KOPT-K1 (cell line): ENCODE measurements around the gene KRTAP5-7.
"Not testable (repeated sequence)": the region's sequence is repeated elsewhere in the genome, so short reads cannot be mapped to it uniquely, and the experiment has no call there.

Experiments
- H3K27ac ChIP-seq: fragments of 200-600 bp; sonication (generic); 2 replicates; pipeline ENCODE4 v1.5.1; 2016; ENCODE audit warnings: antibody characterized with exemption, mild to moderate bottlenecking, low read depth, low read length; ENCODE audit not compliant: poor library complexity, severe bottlenecking
- H3K36me3 ChIP-seq: fragments of 200-600 bp; sonication (generic); 2 replicates; pipeline ENCODE4 v1.5.1; 2017; ENCODE audit warnings: antibody characterized with exemption, mild to moderate bottlenecking, low read length, moderate library complexity; ENCODE audit not compliant: insufficient read depth
- H3K9me3 ChIP-seq: fragments of 200-600 bp; sonication (generic); 2 replicates; pipeline ENCODE4 v1.5.1; 2017; ENCODE audit warnings: antibody characterized with exemption, low read length, mild to moderate bottlenecking; ENCODE audit not compliant: insufficient read depth, poor library complexity, severe bottlenecking

Gene KRTAP5-7

DNA sequence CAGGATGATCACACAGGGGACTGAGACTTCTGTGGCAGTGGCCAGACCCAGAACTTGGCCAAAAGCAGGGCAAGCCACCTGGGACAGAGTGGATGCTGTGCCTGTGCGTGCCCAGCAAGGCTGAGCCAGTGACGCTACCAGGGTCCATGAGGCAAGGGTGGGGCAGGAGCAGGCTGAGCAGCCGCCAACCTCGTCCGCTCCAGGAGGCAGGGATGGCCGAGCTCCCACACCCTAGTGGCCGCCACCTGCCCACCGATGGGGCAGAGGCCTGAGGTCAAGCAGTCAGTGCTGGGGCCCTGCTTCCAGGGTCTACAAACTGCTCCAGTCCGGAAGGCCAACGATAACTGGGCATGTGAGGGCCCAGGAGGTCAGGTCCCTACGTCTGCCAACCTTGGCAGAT lies 28.4 kb downstream of the KRTAP5-7 start:
- Histone ChIP-seq H3K36me3 (no peaks in the 10 kb centered on the region), H3K9me3 (no peaks in the 10 kb centered on the region), H3K27ac (no peak overlapping the region)

DNA sequence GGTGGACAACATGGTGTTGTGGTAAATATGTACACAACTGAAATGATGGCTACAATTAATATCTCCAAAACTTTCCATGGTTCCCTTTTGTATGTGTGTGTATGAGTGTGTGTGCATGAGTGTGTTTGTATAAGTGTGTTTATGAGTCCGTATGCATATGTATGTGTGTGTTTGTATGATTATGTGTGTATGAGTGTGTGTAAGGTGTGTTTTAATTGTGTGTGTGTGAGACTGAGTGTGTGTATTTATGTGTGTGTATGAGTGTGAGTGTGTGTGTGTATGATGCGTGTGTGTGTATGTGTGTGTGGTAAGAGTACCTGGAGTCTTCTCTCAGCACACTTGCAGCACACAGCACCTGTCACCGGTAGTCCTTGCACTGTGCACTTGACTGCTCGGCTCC lies 29.0 kb downstream of the KRTAP5-7 start:
- H3K36me3 ChIP-seq: no peaks in the 10 kb centered on the region
- no peaks in the 10 kb centered on the region for H3K9me3 ChIP-seq
- no peak overlapping the region for H3K27ac ChIP-seq

DNA sequence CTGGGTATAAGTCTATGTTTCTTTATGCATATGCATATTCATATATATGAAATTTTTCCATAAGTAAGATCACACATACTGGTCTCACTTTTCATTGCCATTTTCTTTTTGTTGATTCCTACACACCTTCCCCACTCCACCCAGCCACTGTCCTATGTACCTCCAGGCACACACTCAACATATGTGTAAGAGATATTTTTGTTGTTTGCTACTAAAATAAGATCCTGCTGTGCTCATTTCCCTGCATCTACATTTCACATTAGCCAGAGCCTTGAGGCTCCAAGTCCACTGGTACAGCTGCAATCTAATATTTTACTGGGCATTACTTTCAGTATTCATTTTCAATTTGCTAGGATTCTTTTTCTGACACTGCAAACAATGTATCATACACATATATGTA lies 30.2 kb downstream of the KRTAP5-7 start:
- no peak overlapping the region for H3K27ac ChIP-seq
- H3K36me3 ChIP-seq: no peaks in the 10 kb centered on the region
- H3K9me3 ChIP-seq: no peaks in the 10 kb centered on the region

DNA sequence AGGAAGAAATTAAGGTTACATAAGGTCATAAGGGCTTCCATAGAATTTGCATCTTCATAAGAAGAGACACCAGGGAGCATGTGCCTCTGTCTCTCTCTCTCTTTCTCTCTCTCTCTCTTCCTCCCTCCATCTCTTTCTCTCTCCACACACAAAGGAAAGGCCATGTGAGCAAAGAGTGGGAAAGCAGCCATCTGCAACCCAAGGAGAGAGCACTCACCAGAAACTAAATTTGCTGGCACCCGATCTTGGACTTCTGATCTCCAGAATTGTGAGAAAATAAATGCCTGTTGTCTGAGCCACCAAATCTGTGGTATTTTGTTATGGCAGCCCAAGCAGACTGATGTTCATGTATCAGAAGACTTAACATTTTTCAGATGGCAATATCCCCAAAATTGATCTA lies 31.9 kb downstream of the KRTAP5-7 start:
- no peaks in the 10 kb centered on the region for H3K9me3 ChIP-seq
- H3K27ac ChIP-seq: no peak overlapping the region
- H3K36me3 ChIP-seq: no peaks in the 10 kb centered on the region

DNA sequence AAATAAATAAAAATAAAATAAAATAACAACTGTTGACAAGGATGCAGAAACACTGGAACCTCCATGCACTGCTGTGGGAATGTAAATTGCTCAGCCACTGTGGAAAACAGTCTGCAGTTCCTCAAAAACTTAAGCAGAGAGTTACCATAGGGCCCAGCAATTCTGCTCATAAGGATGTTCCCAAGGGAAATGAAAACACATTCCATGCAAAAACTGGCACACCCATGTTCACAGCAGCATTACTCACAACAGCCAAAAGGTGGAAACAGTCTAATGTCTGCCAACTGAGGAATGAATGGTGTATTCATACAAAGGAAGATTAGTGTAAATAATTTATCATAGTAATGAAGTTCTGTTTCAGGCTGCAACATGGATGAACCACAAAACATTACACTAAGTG lies 35.1 kb downstream of the KRTAP5-7 start:
- Histone ChIP-seq H3K36me3 (no peaks in the 10 kb centered on the region), H3K27ac (no peak overlapping the region), H3K9me3 (no peaks in the 10 kb centered on the region)

DNA sequence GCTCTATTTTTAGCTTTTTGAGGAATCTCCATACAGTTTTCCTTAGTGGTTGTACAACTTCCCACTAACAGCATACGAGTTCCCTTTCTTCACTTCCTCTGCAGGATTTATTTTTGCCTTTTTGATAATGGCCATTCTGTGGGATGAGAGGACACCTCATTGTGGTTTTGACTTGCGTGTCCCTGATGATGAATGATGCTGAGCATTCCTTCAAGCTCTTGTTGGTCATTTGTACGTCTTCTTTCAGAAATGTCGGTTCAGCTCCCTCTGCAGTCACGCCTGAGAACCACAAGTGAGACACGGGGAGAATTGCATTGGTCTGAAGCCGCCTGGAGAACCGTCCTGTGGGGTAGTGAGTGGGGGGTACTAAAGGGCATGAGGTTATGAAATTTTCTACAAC lies 36.3 kb downstream of the KRTAP5-7 start:
- no peaks in the 10 kb centered on the region for H3K36me3 ChIP-seq
- no peak overlapping the region for H3K27ac ChIP-seq
- no peaks in the 10 kb centered on the region for H3K9me3 ChIP-seq

DNA sequence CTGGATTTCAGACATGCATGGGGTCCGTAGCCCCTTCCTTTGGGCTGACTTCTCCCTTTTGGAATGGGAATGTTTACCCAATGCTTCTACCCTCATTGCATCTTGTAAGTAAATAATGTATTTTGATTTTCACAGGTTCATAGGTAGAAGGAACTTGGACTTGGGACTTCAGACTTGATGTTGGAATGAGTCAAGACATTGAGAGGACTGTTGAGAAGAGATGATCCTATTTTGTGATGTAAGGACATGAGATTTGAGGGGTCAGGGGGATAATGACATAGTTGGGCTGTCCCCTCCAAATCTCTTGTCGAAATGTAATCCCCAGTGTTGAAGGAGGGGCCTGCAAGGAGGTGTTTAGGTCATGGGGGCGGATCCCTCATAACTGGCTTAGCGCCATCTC lies 37.4 kb downstream of the KRTAP5-7 start:
- Histone ChIP-seq H3K27ac (no peak overlapping the region), H3K36me3 (no peaks in the 10 kb centered on the region), H3K9me3 (no peaks in the 10 kb centered on the region)

DNA sequence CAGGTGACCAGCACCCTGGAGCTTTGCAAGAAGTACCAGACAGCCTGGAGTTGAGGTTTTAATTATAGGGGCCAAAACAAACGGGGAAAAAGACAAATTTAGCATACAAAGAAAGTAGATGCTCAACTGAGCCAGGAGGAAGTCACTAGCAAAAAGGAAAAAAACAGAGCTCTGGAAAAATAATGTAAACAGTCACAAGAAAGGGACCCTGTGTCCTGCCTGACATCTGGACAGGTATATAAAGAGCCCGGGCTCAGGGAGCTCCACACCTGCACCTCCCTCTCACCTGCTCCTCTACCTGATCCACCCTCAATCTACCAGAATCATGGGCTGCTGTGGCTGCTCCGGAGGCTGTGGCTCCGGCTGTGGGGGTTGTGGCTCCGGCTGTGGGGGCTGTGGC lies 38.2 kb downstream of the KRTAP5-7 start, which contains the start of gene KRTAP5-10:
Gene KRTAP5-10 (plus strand): TSS at position 301 of the 400 bp plus-strand sequence. CDS start 25 bp downstream, at position 326.
- no peak within 1 kb of the TSS for H3K27ac ChIP-seq
- no peaks in the 10 kb centered on the region for H3K36me3 ChIP-seq
- H3K9me3 ChIP-seq: no peaks in the 10 kb centered on the region

DNA sequence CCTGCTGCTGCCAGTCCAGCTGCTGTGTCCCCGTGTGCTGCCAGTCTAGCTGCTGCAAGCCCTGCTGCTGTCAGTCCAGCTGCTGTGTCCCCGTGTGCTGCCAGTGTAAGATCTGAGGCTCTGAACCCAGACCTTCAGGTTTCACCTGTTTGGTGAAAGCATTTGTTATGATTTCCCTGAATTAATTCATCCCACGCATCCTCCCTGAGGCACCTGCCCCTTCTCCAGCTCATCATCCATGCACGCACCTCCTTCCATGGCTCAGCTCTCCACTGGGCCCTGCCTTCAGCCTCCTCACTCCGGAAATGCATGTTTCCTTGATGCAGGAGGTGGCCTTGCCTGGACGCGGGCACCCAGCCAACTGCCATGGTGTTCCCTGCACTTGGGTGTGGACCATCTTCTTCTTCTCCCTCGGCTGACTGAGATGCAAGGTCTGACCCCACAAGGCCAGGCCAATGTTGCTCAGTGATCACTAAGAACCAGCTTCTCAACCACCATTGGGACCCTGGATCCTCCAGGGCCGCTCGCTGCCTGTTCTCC lies 39.1 kb downstream of the KRTAP5-7 start:
- no peaks in the 10 kb centered on the region for H3K9me3 ChIP-seq
- H3K36me3 ChIP-seq: no peaks in the 10 kb centered on the region
- H3K27ac ChIP-seq: no peak overlapping the region

DNA sequence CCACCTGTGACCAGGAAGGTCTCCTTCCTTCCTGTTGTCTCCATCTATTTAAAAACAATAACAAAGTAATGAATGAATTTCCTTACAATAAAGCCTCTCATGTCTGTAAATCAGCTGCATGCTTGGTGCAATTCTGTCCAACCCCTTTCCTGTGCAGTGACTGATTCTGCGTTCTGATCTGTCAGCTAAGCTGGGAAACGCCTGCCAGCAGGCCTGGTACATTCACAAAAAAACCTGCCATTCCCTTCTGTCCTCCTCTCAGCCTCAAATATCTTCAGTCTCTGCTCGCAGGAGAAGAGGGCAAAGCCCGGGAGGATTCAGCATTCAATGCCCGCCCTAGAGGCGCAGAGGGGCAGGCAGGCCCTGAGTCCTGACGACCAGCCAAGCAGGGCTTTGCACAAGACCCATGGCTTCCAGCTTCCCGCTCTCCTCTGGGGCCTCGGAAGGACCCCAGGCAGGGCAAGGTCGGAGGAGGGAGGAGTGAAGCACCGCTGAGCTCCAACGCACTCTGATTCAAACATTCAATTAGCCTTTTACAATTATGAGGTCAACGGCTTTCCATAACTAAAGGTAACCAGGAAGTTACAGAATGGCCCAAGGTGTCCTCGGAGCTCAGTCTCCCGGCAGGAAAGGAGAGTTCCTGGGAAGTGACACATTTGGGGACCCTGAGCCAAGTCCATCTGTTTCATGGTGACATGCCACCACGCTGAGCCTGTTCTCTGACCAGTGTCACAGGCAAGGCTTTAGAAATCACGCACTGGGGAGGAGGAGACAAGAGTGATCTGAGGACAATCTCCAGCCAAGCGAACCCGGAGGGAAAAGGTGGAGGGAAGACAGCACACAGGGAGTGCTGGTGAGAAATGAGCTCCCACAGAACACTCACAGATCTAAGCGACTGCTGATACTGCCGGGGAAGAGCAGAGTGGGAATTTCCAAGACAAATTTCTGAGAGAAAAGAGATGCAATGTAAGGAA lies 39.8 kb downstream of the KRTAP5-7 start:
- H3K27ac ChIP-seq, H3K36me3 ChIP-seq: not testable (repeated sequence)

DNA sequence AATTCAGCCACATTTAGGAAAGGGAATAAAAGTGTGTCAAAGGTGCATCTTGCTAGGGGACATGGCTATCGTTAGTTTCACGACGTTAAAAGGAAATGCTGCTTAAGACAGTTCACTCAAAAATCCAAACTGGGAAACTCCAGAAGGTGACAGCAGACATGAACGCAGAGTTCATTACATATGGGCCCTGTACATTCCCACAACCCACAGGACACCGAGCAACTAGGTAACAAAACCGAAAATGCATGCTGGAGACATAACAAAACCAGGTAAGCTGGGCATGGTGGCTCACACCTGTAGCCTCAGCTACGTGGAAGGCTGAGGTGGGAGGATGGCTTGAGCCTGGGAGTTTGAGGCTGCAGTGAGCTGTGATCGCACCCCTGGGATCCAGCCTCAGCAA lies 40.6 kb downstream of the KRTAP5-7 start:
- H3K9me3 ChIP-seq, H3K27ac ChIP-seq, H3K36me3 ChIP-seq: not testable (repeated sequence)

More for the DNA sequence above, 39.8 kb downstream of the KRTAP5-7 start:
- not testable (repeated sequence) for H3K9me3 ChIP-seq

DNA sequence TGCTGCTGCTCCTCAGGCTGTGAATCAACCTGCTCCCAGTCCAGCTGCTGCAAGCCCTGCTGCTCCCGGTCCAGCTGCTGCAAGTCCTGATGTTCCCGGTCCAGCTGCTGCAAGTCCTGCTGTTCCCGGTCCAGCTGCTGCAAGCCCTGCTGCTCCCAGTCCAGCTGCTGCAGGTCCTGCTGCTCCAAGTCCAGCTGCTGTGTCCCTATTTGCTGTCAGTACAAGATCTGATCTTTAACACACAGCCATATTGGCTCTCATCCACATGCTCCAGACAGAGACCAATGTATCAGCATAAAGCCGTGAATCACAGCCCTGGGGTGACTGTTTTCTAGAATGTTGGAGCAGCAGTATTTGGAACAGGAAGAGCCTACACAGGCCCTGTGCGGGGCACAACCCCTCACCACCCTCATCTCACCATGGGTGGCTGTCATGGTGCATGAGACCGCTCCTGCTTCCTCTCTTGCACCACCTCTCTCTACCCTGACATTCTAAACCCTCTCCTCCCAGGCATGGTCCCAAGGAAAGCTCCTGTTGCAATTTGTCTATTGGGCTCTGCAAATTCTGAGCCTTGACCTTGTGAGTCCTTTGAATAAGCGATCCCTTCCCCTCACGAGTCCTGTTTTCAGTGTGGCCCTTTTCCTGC lies 41.8 kb downstream of the KRTAP5-7 start:
- Histone ChIP-seq H3K36me3 (no peaks in the 10 kb centered on the region), H3K9me3 (no peaks in the 10 kb centered on the region)

DNA sequence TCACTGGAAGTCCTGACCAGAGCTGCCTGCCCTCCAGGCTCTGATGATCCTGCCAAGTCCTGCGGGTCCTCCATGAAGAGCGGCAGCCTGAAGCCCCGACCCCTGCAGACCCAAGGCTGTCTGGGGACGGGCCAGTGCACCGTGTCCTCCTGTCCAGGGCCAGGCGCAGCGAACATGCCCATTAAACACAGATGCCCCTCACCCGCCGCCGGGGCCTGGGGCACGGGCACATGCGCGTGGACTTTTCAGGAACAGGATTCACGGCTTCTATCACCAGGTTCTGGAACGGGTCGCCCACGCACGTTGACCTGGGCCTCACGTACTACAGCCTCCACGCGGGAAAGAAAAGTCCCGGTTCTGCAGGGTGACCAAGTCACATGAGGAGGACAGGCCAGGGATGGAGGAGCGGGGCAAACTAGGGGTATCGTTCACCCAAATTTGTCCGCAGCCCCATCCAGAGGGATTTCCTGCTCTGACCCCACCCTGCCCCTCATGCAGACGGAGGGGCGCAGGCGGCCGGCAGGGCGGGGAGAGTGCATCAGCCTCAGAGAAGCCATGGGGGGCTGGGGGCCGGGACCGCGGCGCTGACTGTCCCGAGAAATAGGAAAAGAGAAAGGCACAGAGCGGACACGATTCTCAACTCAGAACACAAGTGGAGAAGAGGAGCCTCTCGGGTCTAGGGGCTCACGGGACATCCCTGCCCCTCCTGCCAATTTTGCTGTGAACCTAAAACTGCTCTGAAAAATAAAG lies 44.2 kb downstream of the KRTAP5-7 start:
- not testable (repeated sequence) for H3K36me3 ChIP-seq, H3K9me3 ChIP-seq, H3K27ac ChIP-seq

More for the DNA sequence above, 41.8 kb downstream of the KRTAP5-7 start:
- no peak overlapping the region for H3K27ac ChIP-seq

DNA sequence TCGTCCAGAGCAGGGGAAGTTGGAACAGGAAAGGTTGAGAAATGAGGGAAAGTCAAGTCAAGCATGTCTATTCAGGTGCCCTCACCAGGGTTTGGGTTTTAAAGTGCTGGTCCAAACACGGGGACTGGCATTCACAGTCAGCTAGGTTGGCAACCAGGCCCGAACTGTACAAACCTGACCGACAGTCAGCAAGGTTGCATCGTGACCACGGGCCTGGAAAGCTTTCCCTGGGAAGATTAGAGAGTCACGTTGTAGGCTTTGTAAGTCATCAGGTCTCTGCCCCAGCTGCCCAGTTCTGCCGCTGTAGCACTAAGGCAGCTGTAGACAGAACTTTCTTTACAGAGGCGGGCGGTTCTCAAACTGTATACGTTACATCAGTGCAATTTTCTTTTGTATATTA lies 45.7 kb downstream of the KRTAP5-7 start:
- Histone ChIP-seq H3K27ac (no peak overlapping the region), H3K36me3 (no peaks in the 10 kb centered on the region), H3K9me3 (no peaks in the 10 kb centered on the region)

DNA sequence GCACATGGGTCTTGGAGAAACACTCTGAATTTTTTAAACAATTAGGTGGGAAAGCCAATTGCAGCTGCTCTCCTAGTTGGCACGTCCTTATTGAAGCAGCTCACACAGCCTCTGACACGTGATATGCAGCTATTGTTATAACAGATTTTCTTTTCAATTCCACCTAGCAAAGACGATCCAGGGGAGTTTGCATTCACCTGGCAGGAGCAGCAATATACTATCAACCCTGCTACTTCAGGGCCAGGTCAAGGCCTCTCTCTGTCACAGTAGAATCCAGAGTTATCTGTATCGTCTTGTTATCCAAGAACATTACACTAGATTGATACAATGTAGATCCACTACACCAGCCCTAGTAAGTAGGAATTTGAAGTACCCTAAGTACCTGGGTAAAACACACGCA lies 47.4 kb downstream of the KRTAP5-7 start:
- Histone ChIP-seq H3K36me3 (no peaks in the 10 kb centered on the region), H3K9me3 (no peaks in the 10 kb centered on the region), H3K27ac (no peak overlapping the region)
